ENCODE measurements around the gene DNAJC27.

DNA sequence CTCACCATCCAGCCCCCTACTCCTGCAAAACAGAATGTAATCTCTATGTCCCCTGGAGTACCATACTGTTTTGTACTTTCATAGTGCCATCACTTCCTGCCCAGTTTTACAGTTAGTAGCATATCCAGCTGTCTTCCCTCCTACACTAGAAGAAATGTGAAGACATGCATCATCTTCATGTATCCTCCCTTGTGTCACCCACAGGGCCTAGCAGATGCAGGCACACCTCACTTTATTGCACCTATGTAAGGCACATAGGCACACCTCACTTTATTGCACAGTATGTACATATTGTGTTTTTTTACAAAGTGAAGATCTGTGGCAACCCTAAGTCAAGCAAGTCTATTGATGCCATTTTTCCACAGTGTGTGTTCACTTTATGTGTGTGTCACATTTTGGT lies 12.0 kb downstream of the DNAJC27 start:
- TF ChIP-seq, protein P1, sequence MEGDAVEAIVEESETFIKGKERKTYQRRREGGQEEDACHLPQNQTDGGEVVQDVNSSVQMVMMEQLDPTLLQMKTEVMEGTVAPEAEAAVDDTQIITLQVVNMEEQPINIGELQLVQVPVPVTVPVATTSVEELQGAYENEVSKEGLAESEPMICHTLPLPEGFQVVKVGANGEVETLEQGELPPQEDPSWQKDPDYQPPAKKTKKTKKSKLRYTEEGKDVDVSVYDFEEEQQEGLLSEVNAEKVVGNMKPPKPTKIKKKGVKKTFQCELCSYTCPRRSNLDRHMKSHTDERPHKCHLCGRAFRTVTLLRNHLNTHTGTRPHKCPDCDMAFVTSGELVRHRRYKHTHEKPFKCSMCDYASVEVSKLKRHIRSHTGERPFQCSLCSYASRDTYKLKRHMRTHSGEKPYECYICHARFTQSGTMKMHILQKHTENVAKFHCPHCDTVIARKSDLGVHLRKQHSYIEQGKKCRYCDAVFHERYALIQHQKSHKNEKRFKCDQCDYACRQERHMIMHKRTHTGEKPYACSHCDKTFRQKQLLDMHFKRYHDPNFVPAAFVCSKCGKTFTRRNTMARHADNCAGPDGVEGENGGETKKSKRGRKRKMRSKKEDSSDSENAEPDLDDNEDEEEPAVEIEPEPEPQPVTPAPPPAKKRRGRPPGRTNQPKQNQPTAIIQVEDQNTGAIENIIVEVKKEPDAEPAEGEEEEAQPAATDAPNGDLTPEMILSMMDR (IDR thresholded peaks at IDR 0.05; ENCODE audit: low read depth, low read length), result no peak
- TF ChIP-seq EZH2phosphoT487 (IDR thresholded peaks at IDR 0.05; ENCODE audit: low read depth), result no peak
